MCF 10A (cell line): ENCODE results near the gene SEMA4D. TPM values are rescaled to one million over a fixed set of nuclear protein-coding genes. Genes with fewer than 3 reads are reported as not detected.

ENCODE experiments used
- BruUV-seq: library from RNA; stranded (reverse); fragments of 400-500 nt; replicated peaks from 2 replicates; lab custom pipeline; 2021; lab: Mats Ljungman, UMichigan
- CTCF ChIA-PET: fragments of 300-600 bp; sonication (Branson Sonifier 250); formaldehyde crosslinking; extraction: SDS; loops from one replicate; lab custom pipeline; 2021; ENCODE audit warnings: antibody characterized with exemption, inconsistent platforms; lab: Yijun Ruan, JAX
- POLR2A ChIA-PET: fragments of 300-600, 350-650 bp; sonication (Branson Sonifier 250); formaldehyde crosslinking; extraction: SDS; loops from one replicate; lab custom pipeline; 2020; ENCODE audit warnings: antibody characterized with exemption, inconsistent platforms; lab: Yijun Ruan, JAX
- DNase-seq: peaks from one replicate; pipeline ENCODE4 v3.0.0-alpha.2; 2018; ENCODE audit not compliant: unreplicated experiment
- H3K27ac Mint-ChIP-seq: one replicate; pipeline ENCODE4 v1.8.0; 2022; ENCODE audit warnings: mild to moderate bottlenecking, low read depth, mixed read lengths; ENCODE audit not compliant: unreplicated experiment
- H3K27me3 Mint-ChIP-seq: one replicate; pipeline ENCODE4 v1.8.0; 2022; ENCODE audit warnings: mixed read lengths; ENCODE audit not compliant: insufficient read depth, unreplicated experiment
- H3K36me3 Mint-ChIP-seq: one replicate; pipeline ENCODE4 v1.8.0; 2022; ENCODE audit warnings: mild to moderate bottlenecking, moderate library complexity, mixed read lengths; ENCODE audit not compliant: insufficient read depth, unreplicated experiment
- H3K4me1 Mint-ChIP-seq: one replicate; pipeline ENCODE4 v1.8.0; 2022; ENCODE audit warnings: mixed read lengths; ENCODE audit not compliant: insufficient read depth, unreplicated experiment
- H3K4me3 Mint-ChIP-seq: one replicate; pipeline ENCODE4 v1.8.0; 2022; ENCODE audit warnings: mild to moderate bottlenecking, moderate library complexity, mixed read lengths; ENCODE audit not compliant: unreplicated experiment
- H3K9me3 Mint-ChIP-seq: one replicate; pipeline ENCODE4 v1.8.0; 2022; ENCODE audit warnings: mixed read lengths; ENCODE audit not compliant: unreplicated experiment
- CTCF ChIP-seq: fragments of 200-600 bp; IDR thresholded peaks from one replicate; pipeline ENCODE4 v1.8.0; 2022; ENCODE audit warnings: antibody characterized with exemption, mild to moderate bottlenecking; ENCODE audit not compliant: unreplicated experiment
- intact Hi-C: fragments of 100-400 bp; cut with micrococcal nuclease; formaldehyde crosslinking; loops from 2 replicates; pipeline ENCODE4 v1.14.1; 2022
- total RNA-seq: library from RNA; stranded (reverse); gene quantifications from 2 replicates; pipeline ENCODE4 v1.2.3, GENCODE V29; 2022

The SEMA4D gene
- total RNA-seq, 1 experiment from 2014 or later: 4.2 TPM

- ChIA-PET POLR2A (no interaction called here), CTCF (no interaction called here)
- Mint-ChIP-seq H3K27ac (no peak overlapping the region), H3K4me3 (no peak overlapping the region), H3K27me3 (no peaks in the 10 kb centered on the region), H3K9me3 (no peaks in the 10 kb centered on the region), H3K36me3 (peaks cover 9% of the 10 kb centered on the region), H3K4me1 (peaks cover 5% of the 10 kb centered on the region)
- no peak for TF ChIP-seq CTCF
- no peak for DNase-seq
- BruUV-seq: no TSS peak
- intact Hi-C loops: no loop called here
Observed at GRCh38 chr9:89413963-89414638, 83.8 kb downstream of the SEMA4D start.

- Mint-ChIP-seq H3K9me3 (no peaks in the 10 kb centered on the region), H3K4me1 (peaks cover 5% of the 10 kb centered on the region), H3K4me3 (no peak overlapping the region), H3K27me3 (no peaks in the 10 kb centered on the region), H3K36me3 (peaks cover 2% of the 10 kb centered on the region), H3K27ac (no peak overlapping the region)
- BruUV-seq: no TSS peak
- intact Hi-C loops: no loop called here
- CTCF ChIA-PET: interaction anchor here (1.4 kb wide), 1 partner anchor 136 kb away, joined by 3 read pairs; no protein-coding TSS in a partner anchor
- DNase-seq: no peak
- POLR2A ChIA-PET: no interaction called here
- TF ChIP-seq CTCF: no peak
Observed at GRCh38 chr9:89412951-89413350, 85.0 kb downstream of the SEMA4D start.

GRCh38 chr9:89412541-89412940 lies 85.4 kb downstream of the SEMA4D start:
- H3K27ac Mint-ChIP-seq: no peak overlapping the region
- peaks cover 5% of the 10 kb centered on the region for H3K4me1 Mint-ChIP-seq
- no TSS peak for BruUV-seq
- intact Hi-C loops: no loop called here
- no peak for DNase-seq
- POLR2A ChIA-PET: no interaction called here
- TF ChIP-seq CTCF: no peak
- peaks cover 4% of the 10 kb centered on the region for H3K9me3 Mint-ChIP-seq
- CTCF ChIA-PET: interaction anchor here (1.4 kb wide), 1 partner anchor 137 kb away, joined by 3 read pairs; no protein-coding TSS in a partner anchor
- no peaks in the 10 kb centered on the region for H3K36me3 Mint-ChIP-seq
- no peaks in the 10 kb centered on the region for H3K27me3 Mint-ChIP-seq
- no peak overlapping the region for H3K4me3 Mint-ChIP-seq

GRCh38 chr9:89411759-89412158 lies 86.2 kb downstream of the SEMA4D start:
- DNase-seq: no peak
- BruUV-seq: no TSS peak
- Mint-ChIP-seq H3K27ac (no peak overlapping the region), H3K9me3 (peaks cover 8% of the 10 kb centered on the region), H3K36me3 (no peaks in the 10 kb centered on the region), H3K4me3 (no peak overlapping the region), H3K4me1 (peaks cover 5% of the 10 kb centered on the region), H3K27me3 (no peaks in the 10 kb centered on the region)
- ChIA-PET POLR2A (no interaction called here), CTCF (no interaction called here)
- no peak for TF ChIP-seq CTCF
- intact Hi-C loops: no loop called here
